WI38 (cell line): ENCODE data around the gene TFR2.

ENCODE experiments used
- H3K4me3 ChIP-seq: 2 replicates; pipeline ENCODE4 v1.5.1; 2011; ENCODE audit warnings: low read depth, mild to moderate bottlenecking, control low read depth, low read length
- CTCF ChIP-seq: IDR thresholded peaks from 2 replicates; pipeline ENCODE4 v1.5.1; 2012; ENCODE audit warnings: low read depth, mild to moderate bottlenecking, control low read depth, low read length

The TFR2 gene

GRCh38 chr7:100686201-100686821 is 45.0 kb upstream of the TFR2 start:
- H3K4me3 ChIP-seq = no peak overlapping the region
- no peak for TF ChIP-seq CTCF

- H3K4me3 ChIP-seq = no peak overlapping the region
- no peak for TF ChIP-seq CTCF
These were observed 44.3 kb upstream of the TFR2 start for GRCh38 chr7:100685631-100686145.

- TF ChIP-seq CTCF = no peak
These were observed 43.8 kb upstream of the TFR2 start for GRCh38 chr7:100685049-100685605.

GRCh38 chr7:100684534-100685042 is 43.2 kb upstream of the TFR2 start:
- TF ChIP-seq CTCF = no peak
- no peak overlapping the region for H3K4me3 ChIP-seq

More at GRCh38 chr7:100685049-100685605, 43.8 kb upstream of the TFR2 start:
- no peak overlapping the region for H3K4me3 ChIP-seq

GRCh38 chr7:100683659-100684533 is 42.5 kb upstream of the TFR2 start:
- TF ChIP-seq CTCF = no peak

GRCh38 chr7:100682991-100683658 is 41.8 kb upstream of the TFR2 start:
- H3K4me3 ChIP-seq = no peak overlapping the region
- no peak for TF ChIP-seq CTCF

More at GRCh38 chr7:100683659-100684533, 42.5 kb upstream of the TFR2 start:
- no peak overlapping the region for H3K4me3 ChIP-seq
